Measurements from ENCODE around the gene CPT1B. TPM values are rescaled to one million over a fixed set of nuclear protein-coding genes. Genes with fewer than 3 reads are reported as not detected.
"Not testable (repeated sequence)": the region's sequence is repeated elsewhere in the genome, so short reads cannot be mapped to it uniquely, and the experiment has no call there.

CPT1B gene
- total RNA-seq, 1 donor from 2014 or later: 32.7 TPM

DNA sequence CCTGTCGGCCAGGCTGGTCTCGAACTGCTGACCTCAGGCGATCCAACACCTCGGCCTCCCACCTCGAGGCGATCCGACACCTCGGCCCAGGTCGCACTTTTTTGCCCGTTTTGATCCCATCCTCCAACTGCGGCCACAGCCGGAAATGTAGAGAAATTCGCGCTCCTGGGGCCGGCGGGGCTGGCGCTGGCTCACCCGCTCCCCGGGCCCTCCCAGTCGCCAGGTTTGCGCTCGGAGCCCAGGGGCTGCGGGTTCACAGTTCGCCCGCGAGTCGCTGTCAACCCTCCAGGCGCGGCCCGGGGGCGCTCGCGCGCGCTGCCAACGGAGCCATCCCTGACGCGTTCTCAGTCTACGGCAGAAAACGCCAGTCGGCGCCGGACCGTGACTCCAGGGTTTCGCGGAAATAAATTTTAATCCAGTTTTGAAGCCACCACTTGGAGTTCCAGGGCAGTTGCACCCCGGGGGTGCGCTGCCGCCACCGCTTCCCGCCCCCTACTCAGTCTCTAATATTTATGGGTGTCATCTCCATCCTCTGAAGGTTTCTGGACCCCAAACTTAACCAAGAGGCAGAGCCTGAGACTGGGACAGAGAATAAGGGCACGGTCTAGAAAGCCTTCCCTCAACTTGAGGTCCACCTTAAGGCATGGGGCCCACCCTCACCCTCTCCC lies 34.0 kb downstream of the CPT1B start:
- no peak overlapping the region for H3K9ac ChIP-seq (ENCODE audit: low read length)
- H3K4me3 ChIP-seq (ENCODE audit: insufficient read depth, low read depth, low read length): peak overlapping the region; percentile 23
- H3K9me3 ChIP-seq (ENCODE audit: insufficient read depth, low read depth, low read length): no peaks in the 10 kb centered on the region
- no peak overlapping the region for H3K27ac ChIP-seq (ENCODE audit: low read depth, low read length)
- H3K36me3 ChIP-seq (ENCODE audit: insufficient read depth, low read length): no peaks in the 10 kb centered on the region
- H2AFZ ChIP-seq (ENCODE audit: low read depth, low read length): peak overlapping the region; percentile 66
- Mint-ChIP-seq H3K4me3 (ENCODE audit: unreplicated experiment) (no peak overlapping the region), H3K27ac (ENCODE audit: unreplicated experiment) (no peak overlapping the region), H3K9me3 (ENCODE audit: unreplicated experiment) (no peaks in the 10 kb centered on the region), H3K27me3 (ENCODE audit: low read depth, unreplicated experiment) (peaks cover 12% of the 10 kb centered on the region), H3K36me3 (ENCODE audit: low read depth, unreplicated experiment) (no peaks in the 10 kb centered on the region), H3K4me1 (ENCODE audit: low read depth, unreplicated experiment) (peaks cover 8% of the 10 kb centered on the region)
- no peaks in the 10 kb centered on the region for H3K79me2 ChIP-seq (ENCODE audit: insufficient read depth, low read length)
- TF ChIP-seq, protein P1, sequence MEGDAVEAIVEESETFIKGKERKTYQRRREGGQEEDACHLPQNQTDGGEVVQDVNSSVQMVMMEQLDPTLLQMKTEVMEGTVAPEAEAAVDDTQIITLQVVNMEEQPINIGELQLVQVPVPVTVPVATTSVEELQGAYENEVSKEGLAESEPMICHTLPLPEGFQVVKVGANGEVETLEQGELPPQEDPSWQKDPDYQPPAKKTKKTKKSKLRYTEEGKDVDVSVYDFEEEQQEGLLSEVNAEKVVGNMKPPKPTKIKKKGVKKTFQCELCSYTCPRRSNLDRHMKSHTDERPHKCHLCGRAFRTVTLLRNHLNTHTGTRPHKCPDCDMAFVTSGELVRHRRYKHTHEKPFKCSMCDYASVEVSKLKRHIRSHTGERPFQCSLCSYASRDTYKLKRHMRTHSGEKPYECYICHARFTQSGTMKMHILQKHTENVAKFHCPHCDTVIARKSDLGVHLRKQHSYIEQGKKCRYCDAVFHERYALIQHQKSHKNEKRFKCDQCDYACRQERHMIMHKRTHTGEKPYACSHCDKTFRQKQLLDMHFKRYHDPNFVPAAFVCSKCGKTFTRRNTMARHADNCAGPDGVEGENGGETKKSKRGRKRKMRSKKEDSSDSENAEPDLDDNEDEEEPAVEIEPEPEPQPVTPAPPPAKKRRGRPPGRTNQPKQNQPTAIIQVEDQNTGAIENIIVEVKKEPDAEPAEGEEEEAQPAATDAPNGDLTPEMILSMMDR (IDR thresholded peaks at IDR 0.05; ENCODE audit: insufficient read depth, low read depth, low read length): peak; percentile 33
- TF ChIP-seq EZH2 (IDR thresholded peaks at IDR 0.05; ENCODE audit: insufficient read depth, low read length): no peak
- DNase-seq (ENCODE audit: low read depth): peak; percentile 36
- H3K27me3 ChIP-seq (ENCODE audit: insufficient read depth, low read length): peaks cover 13% of the 10 kb centered on the region
- no peaks in the 10 kb centered on the region for H4K20me1 ChIP-seq (ENCODE audit: insufficient read depth, low read length)
- H3K4me1 ChIP-seq (ENCODE audit: insufficient read depth, low read length): peaks cover 3% of the 10 kb centered on the region
- no peak for FAIRE-seq
- H3K4me2 ChIP-seq (ENCODE audit: low read length): peak overlapping the region; percentile 73

DNA sequence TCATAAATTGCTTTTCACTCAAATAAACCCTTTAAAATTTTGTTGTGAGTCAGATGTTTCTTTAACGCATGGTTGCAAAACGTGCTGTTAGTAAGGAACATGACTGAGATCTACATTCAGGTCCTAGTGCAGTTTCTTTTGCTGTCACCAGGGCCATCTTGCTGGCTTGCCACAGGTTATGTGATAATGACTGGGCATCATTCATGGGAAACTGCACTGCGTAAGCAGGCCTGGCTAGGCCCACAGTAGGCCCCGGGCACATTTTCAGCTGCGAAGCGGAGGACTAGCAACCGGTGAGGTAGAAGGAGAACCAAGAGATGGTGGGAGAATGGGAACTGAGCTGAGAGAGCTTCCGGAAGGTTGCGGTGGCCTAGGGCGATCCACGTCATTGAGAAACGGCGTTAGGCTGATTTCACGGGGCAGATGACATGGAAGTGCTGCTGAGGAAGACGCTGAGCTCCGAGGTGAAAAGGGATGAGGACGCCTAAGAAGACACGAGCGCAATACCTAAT lies 35.8 kb downstream of the CPT1B start:
- Histone ChIP-seq H3K4me3 (ENCODE audit: insufficient read depth, low read depth, low read length) (no peak overlapping the region), H3K4me1 (ENCODE audit: insufficient read depth, low read length) (peaks cover 3% of the 10 kb centered on the region), H4K20me1 (ENCODE audit: insufficient read depth, low read length) (no peaks in the 10 kb centered on the region), H3K27ac (ENCODE audit: low read depth, low read length) (no peak overlapping the region), H3K4me2 (ENCODE audit: low read length) (no peak overlapping the region), H3K79me2 (ENCODE audit: insufficient read depth, low read length) (no peaks in the 10 kb centered on the region), H3K9me3 (ENCODE audit: insufficient read depth, low read depth, low read length) (no peaks in the 10 kb centered on the region), H3K27me3 (ENCODE audit: insufficient read depth, low read length) (peaks cover 6% of the 10 kb centered on the region), H3K9ac (ENCODE audit: low read length) (no peak overlapping the region), H2AFZ (ENCODE audit: low read depth, low read length) (no peak overlapping the region), H3K36me3 (ENCODE audit: insufficient read depth, low read length) (no peaks in the 10 kb centered on the region)
- H3K4me3 Mint-ChIP-seq (ENCODE audit: unreplicated experiment): no peak overlapping the region
- FAIRE-seq (no peak), DNase-seq (ENCODE audit: low read depth) (no peak)
- no peak overlapping the region for H3K27ac Mint-ChIP-seq (ENCODE audit: unreplicated experiment)
- no peak for TF ChIP-seq EZH2 (IDR thresholded peaks at IDR 0.05; ENCODE audit: insufficient read depth, low read length)
- TF ChIP-seq, protein P1 (IDR thresholded peaks at IDR 0.05; ENCODE audit: insufficient read depth, low read depth, low read length): no peak
- H3K36me3 Mint-ChIP-seq (ENCODE audit: low read depth, unreplicated experiment): no peaks in the 10 kb centered on the region
- H3K4me1 Mint-ChIP-seq (ENCODE audit: low read depth, unreplicated experiment): peaks cover 9% of the 10 kb centered on the region
- H3K9me3 Mint-ChIP-seq (ENCODE audit: unreplicated experiment): no peaks in the 10 kb centered on the region
- H3K27me3 Mint-ChIP-seq (ENCODE audit: low read depth, unreplicated experiment): peaks cover 14% of the 10 kb centered on the region

DNA sequence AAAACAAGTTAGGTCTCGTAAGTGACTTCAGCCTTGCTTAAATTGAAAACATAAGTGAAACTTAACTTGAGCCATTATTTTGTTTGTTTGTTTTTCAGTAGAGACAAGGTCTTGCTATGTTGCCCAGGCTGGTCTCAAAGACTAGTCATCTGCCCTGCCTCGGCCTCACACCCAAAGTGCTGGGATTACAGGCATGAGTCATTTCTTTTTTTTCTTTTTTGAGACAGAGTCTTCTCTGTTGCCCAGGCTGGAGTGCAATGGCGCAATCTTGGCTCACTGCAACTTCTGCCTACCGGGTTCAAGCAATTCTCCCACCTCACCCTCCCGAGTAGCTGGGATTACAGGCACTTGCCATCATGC lies 36.6 kb downstream of the CPT1B start:
- DNase-seq (ENCODE audit: low read depth) (peak; percentile 47), FAIRE-seq (peak; percentile 20)
- peaks cover 14% of the 10 kb centered on the region for H3K27me3 Mint-ChIP-seq (ENCODE audit: low read depth, unreplicated experiment)
- H3K36me3 Mint-ChIP-seq (ENCODE audit: low read depth, unreplicated experiment); H3K36me3 ChIP-seq (ENCODE audit: insufficient read depth, low read length); H3K27me3 ChIP-seq (ENCODE audit: insufficient read depth, low read length); H3K9me3 ChIP-seq (ENCODE audit: insufficient read depth, low read depth, low read length); H3K9me3 Mint-ChIP-seq (ENCODE audit: unreplicated experiment); H3K4me2 ChIP-seq (ENCODE audit: low read length); H3K4me3 ChIP-seq (ENCODE audit: insufficient read depth, low read depth, low read length); H3K79me2 ChIP-seq (ENCODE audit: insufficient read depth, low read length); H3K4me3 Mint-ChIP-seq (ENCODE audit: unreplicated experiment); H3K4me1 ChIP-seq (ENCODE audit: insufficient read depth, low read length); H2AFZ ChIP-seq (ENCODE audit: low read depth, low read length); H3K4me1 Mint-ChIP-seq (ENCODE audit: low read depth, unreplicated experiment); H4K20me1 ChIP-seq (ENCODE audit: insufficient read depth, low read length); H3K27ac Mint-ChIP-seq (ENCODE audit: unreplicated experiment); H3K9ac ChIP-seq (ENCODE audit: low read length); H3K27ac ChIP-seq (ENCODE audit: low read depth, low read length): not testable (repeated sequence)
